Gastrocnemius medialis (tissue), 4 donors: ENCODE data around the gene AP2B1. TPM values are rescaled to one million over a fixed set of nuclear protein-coding genes. Genes with fewer than 3 reads are reported as not detected.

Experiments
- ATAC-seq, 2 donors: fragments of 150-250 bp; one replicate each; pipeline ENCODE4 v1.9.1; 2016
- DNase-seq, 2 donors: peaks; one replicate each; pipeline ENCODE4 v3.0.0-alpha.2; 2019
- H3K27ac ChIP-seq, 4 donors: fragments of 200-600 bp; sonication (generic); 1 replicate in 1 of 4; 2 replicates in 3 of 4; pipeline ENCODE4 v1.5.1; 2016 to 2018; ENCODE audit warnings: mild to moderate bottlenecking in 2 of 4, moderate library complexity in 1 of 4
- H3K27me3 ChIP-seq, 3 donors: fragments of 200-600 bp; sonication (generic) in 2 of 3; 1 replicate in 1 of 3; 2 replicates in 2 of 3; pipeline versions ENCODE4 v1.5.1 to v1.6.0; 2016 to 2019; ENCODE audit warnings: mild to moderate bottlenecking in 1 of 3, moderate library complexity in 1 of 3
- H3K36me3 ChIP-seq, 2 donors: fragments of 200-600 bp; sonication (generic) in 1 of 2; one replicate each; pipeline ENCODE4 v1.5.1; 2017 to 2018
- H3K4me1 ChIP-seq, 2 donors: fragments of 200-600 bp; sonication (generic) in 1 of 2; one replicate each; pipeline ENCODE4 v1.5.1; 2016 to 2017; ENCODE audit warnings: mild to moderate bottlenecking in 2 of 2
- H3K4me3 ChIP-seq, 4 donors: fragments of 200-600 bp; sonication (generic) in 3 of 4; 1 replicate in 1 of 4; 2 replicates in 3 of 4; pipeline ENCODE4 v1.5.1; 2016 to 2019; ENCODE audit warnings: mild to moderate bottlenecking in 2 of 4
- H3K9me3 ChIP-seq, 3 donors: fragments of 200-600 bp; sonication (generic) in 2 of 3; 1 replicate in 1 of 3; 2 replicates in 2 of 3; pipeline ENCODE4 v1.5.1; 2016 to 2019
- POLR2A ChIP-seq, 2 donors: fragments of 450-650 bp; IDR thresholded peaks; one replicate each; pipeline ENCODE4 v1.6.1; 2017; ENCODE audit warnings: antibody characterized with exemption in 2 of 2, mild to moderate bottlenecking in 2 of 2, moderate library complexity in 2 of 2
- in situ Hi-C, 4 donors: fragments of 200-750 bp; cut with MboI; loops; one replicate each; pipeline versions ENCODE4 v1.15.0 to v1.8.0; 2017; ENCODE audit warnings: low sequenced_read_pairs in 4 of 4
- intact Hi-C: fragments of 100-400 bp; cut with DNase I; formaldehyde crosslinking; loops from one replicate; pipeline ENCODE4 v1.15.1; 2023; ENCODE audit warnings: low total_unique reads
- total RNA-seq, 4 donors: library from RNA; depleted of rRNA; stranded (reverse); fragments of >200 nt; gene quantifications; one replicate each; pipeline versions ENCODE4 v1.1.0 to v1.2.3, GENCODE V29; 2016
- TF ChIP-seq, protein P1 (sequence below), 5 experiments: fragments of 450-650 bp in 3 of 5; fragments of 200-600 bp in 2 of 5; sonication (generic) in 2 of 5; IDR thresholded peaks in 4 of 5; conservative IDR thresholded peaks in 1 of 5; 1 replicate in 4 of 5; 2 replicates in 1 of 5; pipeline ENCODE4 v1.5.1; 2016 to 2019; ENCODE audit warnings: antibody characterized with exemption in 5 of 5, mild to moderate bottlenecking in 3 of 5, moderate library complexity in 3 of 5

AP2B1 gene
- total RNA-seq, 4 donors from 2014 or later, result 31.3 to 48.7 (median 38.1) TPM

DNA sequence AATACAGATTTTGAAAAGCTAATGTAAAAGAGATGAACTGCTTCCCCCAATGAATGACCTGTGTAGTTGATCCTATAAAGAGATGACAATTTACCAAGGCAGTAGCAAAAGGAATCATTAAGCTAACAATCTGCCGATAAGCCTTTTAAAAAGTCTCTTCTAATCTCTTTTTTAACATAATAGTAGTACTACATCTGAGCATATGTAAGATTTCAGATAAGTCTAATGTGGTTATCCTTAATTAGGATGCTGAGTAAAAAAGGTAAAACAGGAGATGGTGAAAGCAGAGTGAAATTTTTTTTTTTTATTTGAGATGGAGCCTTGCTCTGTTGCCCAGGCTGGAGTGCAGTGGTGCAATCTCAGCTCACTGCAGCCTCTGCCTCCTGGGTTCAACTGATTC, 118.1 kb downstream of the AP2B1 start:
- intact Hi-C loops, result loop anchor here (2.0 kb wide), 1 partner anchor 20 kb away; no protein-coding TSS in a partner anchor
- TF ChIP-seq POLR2A (IDR thresholded peaks at IDR 0.05), result no peak
- TF ChIP-seq, protein P1, sequence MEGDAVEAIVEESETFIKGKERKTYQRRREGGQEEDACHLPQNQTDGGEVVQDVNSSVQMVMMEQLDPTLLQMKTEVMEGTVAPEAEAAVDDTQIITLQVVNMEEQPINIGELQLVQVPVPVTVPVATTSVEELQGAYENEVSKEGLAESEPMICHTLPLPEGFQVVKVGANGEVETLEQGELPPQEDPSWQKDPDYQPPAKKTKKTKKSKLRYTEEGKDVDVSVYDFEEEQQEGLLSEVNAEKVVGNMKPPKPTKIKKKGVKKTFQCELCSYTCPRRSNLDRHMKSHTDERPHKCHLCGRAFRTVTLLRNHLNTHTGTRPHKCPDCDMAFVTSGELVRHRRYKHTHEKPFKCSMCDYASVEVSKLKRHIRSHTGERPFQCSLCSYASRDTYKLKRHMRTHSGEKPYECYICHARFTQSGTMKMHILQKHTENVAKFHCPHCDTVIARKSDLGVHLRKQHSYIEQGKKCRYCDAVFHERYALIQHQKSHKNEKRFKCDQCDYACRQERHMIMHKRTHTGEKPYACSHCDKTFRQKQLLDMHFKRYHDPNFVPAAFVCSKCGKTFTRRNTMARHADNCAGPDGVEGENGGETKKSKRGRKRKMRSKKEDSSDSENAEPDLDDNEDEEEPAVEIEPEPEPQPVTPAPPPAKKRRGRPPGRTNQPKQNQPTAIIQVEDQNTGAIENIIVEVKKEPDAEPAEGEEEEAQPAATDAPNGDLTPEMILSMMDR (IDR thresholded peaks at IDR 0.05 in 4 of 5, conservative IDR thresholded peaks at IDR 0.05 in 1 of 5), result no peak
- DNase-seq, result no peak
- Histone ChIP-seq H3K4me1 (peaks cover 27 to 29% of the 10 kb centered on the region in 2 donors), H3K9me3 (no peaks in the 10 kb centered on the region), H3K36me3 (peaks cover 0 to 3% of the 10 kb centered on the region in 2 donors), H3K4me3 (no peak overlapping the region), H3K27ac (no peak overlapping the region), H3K27me3 (no peaks in the 10 kb centered on the region)
- in situ Hi-C loops, result no loop called here
- ATAC-seq, result no peak

DNA sequence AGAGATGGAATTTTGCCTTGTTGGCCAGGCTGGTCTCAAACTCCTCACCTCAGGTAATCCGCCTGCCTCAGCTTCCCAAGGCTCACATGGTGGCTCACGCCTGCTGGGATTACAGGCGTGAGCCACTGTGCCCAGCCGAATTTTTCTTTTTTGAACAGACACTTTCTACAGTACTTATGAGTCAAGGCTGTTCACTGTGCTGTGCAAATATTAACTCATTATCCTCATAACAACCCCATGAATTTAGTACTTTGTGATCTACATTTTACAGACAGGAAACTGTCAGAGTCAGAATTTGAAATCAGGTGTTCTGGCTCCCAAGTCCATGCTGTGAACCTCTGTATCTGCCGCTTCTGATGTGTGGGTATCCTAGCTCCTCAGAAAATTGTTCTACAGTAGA, 118.6 kb downstream of the AP2B1 start:
- TF ChIP-seq, protein P1 (IDR thresholded peaks at IDR 0.05 in 4 of 5, conservative IDR thresholded peaks at IDR 0.05 in 1 of 5), result no peak
- no peak for TF ChIP-seq POLR2A (IDR thresholded peaks at IDR 0.05)
- in situ Hi-C loops, result no loop called here
- intact Hi-C loops, result loop anchor here (2.0 kb wide), 1 partner anchor 19 kb away; no protein-coding TSS in a partner anchor

DNA sequence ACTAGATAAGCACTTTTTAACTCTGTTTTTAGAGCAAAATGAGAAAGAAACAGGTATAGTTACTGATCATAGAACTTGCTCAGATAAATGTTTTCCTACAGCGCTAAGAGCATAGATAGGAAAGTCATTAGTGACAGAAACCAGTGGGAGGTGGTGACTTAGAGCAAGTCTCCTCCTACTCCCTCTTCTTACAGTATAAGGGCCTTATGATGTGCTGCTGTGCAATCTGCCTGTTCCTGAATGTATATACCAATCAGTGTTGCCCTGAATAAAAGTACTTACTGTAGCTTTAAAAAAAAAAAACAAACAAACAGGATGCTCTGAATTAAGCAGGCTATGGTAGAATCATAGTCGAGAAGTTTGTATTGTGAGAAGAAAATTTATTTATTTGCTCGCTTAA, 121.0 kb downstream of the AP2B1 start:
- Histone ChIP-seq H3K36me3 (peaks cover 0 to 12% of the 10 kb centered on the region in 2 donors), H3K27me3 (no peaks in the 10 kb centered on the region), H3K9me3 (no peaks in the 10 kb centered on the region), H3K4me3 (no peak overlapping the region), H3K27ac (peak overlapping the region; percentile 33 to 86 (median 62)), H3K4me1 (peaks cover 35 to 36% of the 10 kb centered on the region in 2 donors)
- DNase-seq, result no peak
- in situ Hi-C loops, result no loop called here
- ATAC-seq, result no peak
- intact Hi-C loops, result no loop called here
- TF ChIP-seq, protein P1 (IDR thresholded peaks at IDR 0.05 in 4 of 5, conservative IDR thresholded peaks at IDR 0.05 in 1 of 5), result no peak
- no peak for TF ChIP-seq POLR2A (IDR thresholded peaks at IDR 0.05)

More for the DNA sequence above, 118.6 kb downstream of the AP2B1 start:
- H3K27me3 ChIP-seq, result no peaks in the 10 kb centered on the region
- H3K27ac ChIP-seq, result no peak overlapping the region
- peaks cover 0 to 6% of the 10 kb centered on the region in 2 donors for H3K36me3 ChIP-seq
- DNase-seq (no peak), ATAC-seq (no peak)
- no peaks in the 10 kb centered on the region for H3K9me3 ChIP-seq
- peaks cover 27 to 29% of the 10 kb centered on the region in 2 donors for H3K4me1 ChIP-seq
- no peak overlapping the region for H3K4me3 ChIP-seq

DNA sequence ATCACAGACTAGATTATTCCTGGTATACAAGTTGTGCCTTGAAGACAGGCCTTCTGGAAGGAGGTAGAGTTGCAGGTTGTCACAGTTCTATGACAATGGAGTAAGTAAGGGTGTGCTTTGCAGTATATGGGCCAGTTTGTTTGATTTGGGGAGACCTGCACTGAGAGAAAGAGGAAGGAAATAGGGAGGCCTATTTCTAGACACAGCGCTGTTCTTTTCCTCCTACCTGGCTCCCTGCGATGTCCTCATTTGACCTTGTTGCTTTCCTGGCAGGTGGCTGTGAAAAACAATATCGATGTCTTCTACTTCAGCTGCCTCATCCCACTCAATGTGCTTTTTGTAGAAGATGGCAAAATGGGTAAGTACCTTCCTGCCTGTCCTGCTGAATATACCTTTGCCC, 121.8 kb downstream of the AP2B1 start:
- Histone ChIP-seq H3K4me1 (peaks cover 43 to 44% of the 10 kb centered on the region in 2 donors), H3K36me3 (peaks cover 0 to 12% of the 10 kb centered on the region in 2 donors), H3K4me3 (no peak overlapping the region), H3K27me3 (no peaks in the 10 kb centered on the region), H3K9me3 (no peaks in the 10 kb centered on the region), H3K27ac (peak overlapping the region; percentile 9 to 86 (median 62))
- ATAC-seq (peak; percentile 51 to 54), DNase-seq (peak in 1 of 2 donors; percentile 44)
- TF ChIP-seq POLR2A (IDR thresholded peaks at IDR 0.05), result no peak
- TF ChIP-seq, protein P1 (IDR thresholded peaks at IDR 0.05 in 4 of 5, conservative IDR thresholded peaks at IDR 0.05 in 1 of 5), result no peak
- intact Hi-C loops, result no loop called here
- in situ Hi-C loops, result no loop called here

DNA sequence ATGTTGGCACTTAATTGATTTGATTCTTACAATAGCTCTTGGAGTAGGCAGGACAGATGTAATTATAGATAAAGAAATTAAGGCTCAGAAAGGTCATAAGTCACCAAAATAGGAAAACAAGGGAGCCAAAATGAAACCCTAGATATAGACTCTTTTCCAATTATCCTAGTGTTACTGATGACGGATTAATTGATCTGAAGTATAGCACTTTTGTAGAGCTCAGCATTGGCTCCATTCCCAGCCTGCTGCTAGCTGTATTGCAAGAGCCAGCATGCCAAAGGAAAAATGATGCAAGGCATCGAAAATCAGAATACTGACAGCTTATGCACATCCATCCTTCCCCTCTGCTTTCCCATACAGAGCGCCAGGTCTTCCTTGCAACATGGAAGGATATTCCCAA, 122.8 kb downstream of the AP2B1 start:
- DNase-seq (no peak), ATAC-seq (no peak)
- intact Hi-C loops, result no loop called here
- TF ChIP-seq, protein P1 (IDR thresholded peaks at IDR 0.05 in 4 of 5, conservative IDR thresholded peaks at IDR 0.05 in 1 of 5), result no peak
- TF ChIP-seq POLR2A (IDR thresholded peaks at IDR 0.05), result no peak
- Histone ChIP-seq H3K27me3 (no peaks in the 10 kb centered on the region), H3K27ac (peak overlapping the region; percentile 9 to 86 (median 62)), H3K4me3 (no peak overlapping the region), H3K9me3 (no peaks in the 10 kb centered on the region), H3K36me3 (peaks cover 0 to 12% of the 10 kb centered on the region in 2 donors), H3K4me1 (peaks cover 52 to 53% of the 10 kb centered on the region in 2 donors)
- in situ Hi-C loops, result no loop called here
